ENCODE measurements around the gene CAMSAP2. TPM values are rescaled to one million over a fixed set of nuclear protein-coding genes. Genes with fewer than 3 reads are reported as not detected.

CAMSAP2 gene
- total and polyA plus RNA-seq, 2 donors (not counting 3 experiments of a cell fraction or from before 2014, with no cell fraction given), result 6.7 to 45.5 TPM

GRCh38 chr1:200724064-200724463, 14.6 kb upstream of the CAMSAP2 start:
- H3K27ac ChIP-seq (ENCODE audit: insufficient read depth, low read depth, low read length), result no peak overlapping the region
- peaks cover 0 to 3% of the 10 kb centered on the region in 2 experiments for H3K27me3 ChIP-seq (ENCODE audit: control insufficient read depth in 2 of 2, insufficient read depth in 2 of 2, low read length in 2 of 2)
- TF ChIP-seq POLR2A (IDR thresholded peaks at IDR 0.05; ENCODE audit: low read depth, low read length), result no peak
- no peak for TF ChIP-seq EZH2 (IDR thresholded peaks at IDR 0.05; ENCODE audit: borderline replicate concordance, low read depth, low read length, severe bottlenecking)
- TF ChIP-seq CTCF (IDR thresholded peaks at IDR 0.05; ENCODE audit: extremely low read depth in 1 of 2, insufficient read depth in 1 of 2, low read depth in 1 of 2, low read length in 2 of 2), result no peak
- TF ChIP-seq FOS (IDR thresholded peaks at IDR 0.05; ENCODE audit: borderline replicate concordance, insufficient read depth, low read length), result no peak
- no peak for TF ChIP-seq POLR2AphosphoS5 (IDR thresholded peaks at IDR 0.05; ENCODE audit: insufficient read depth, low read depth, low read length)
- TF ChIP-seq, protein P1, sequence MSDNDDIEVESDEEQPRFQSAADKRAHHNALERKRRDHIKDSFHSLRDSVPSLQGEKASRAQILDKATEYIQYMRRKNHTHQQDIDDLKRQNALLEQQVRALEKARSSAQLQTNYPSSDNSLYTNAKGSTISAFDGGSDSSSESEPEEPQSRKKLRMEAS (IDR thresholded peaks at IDR 0.05; ENCODE audit: insufficient read depth, insufficient read length), result no peak
- TF ChIP-seq MYC (IDR thresholded peaks at IDR 0.05; ENCODE audit: low read depth, low read length), result no peak
- TF ChIP-seq GATA2 (IDR thresholded peaks at IDR 0.05; ENCODE audit: insufficient read depth, insufficient read length, low read depth, low read length), result no peak
- no peak for TF ChIP-seq JUN (IDR thresholded peaks at IDR 0.05; ENCODE audit: borderline replicate concordance, insufficient read depth, insufficient read length, low read depth)
- H3K4me2 ChIP-seq (ENCODE audit: insufficient read depth, low read length), result no peak overlapping the region
- POLR2A ChIA-PET, result no interaction called here
- no peaks in the 10 kb centered on the region for H3K79me2 ChIP-seq (ENCODE audit: control insufficient read depth, insufficient read depth, low read length)
- dilution Hi-C loops (cut with MboI; ENCODE audit: extremely low pct_ligation_motif_present, low sequenced_read_pairs) (no loop called here), intact Hi-C loops (cut with micrococcal nuclease) (no loop called here)
- no peaks in the 10 kb centered on the region for H4K20me1 ChIP-seq (replicated peaks; ENCODE audit: control insufficient read depth, extremely low read depth, insufficient read depth, low read length)
- FAIRE-seq (no peak), DNase-seq (ENCODE audit: low read depth, low spot score) (no peak)
- H3K4me1 ChIP-seq (ENCODE audit: control insufficient read depth, extremely low read depth, insufficient read depth, low read length), result no peaks in the 10 kb centered on the region
- no TSS peak for BruUV-seq (replicated peaks)
- no peak overlapping the region for H2AFZ ChIP-seq (ENCODE audit: low read depth, low read length)
- CTCF ChIA-PET, result no interaction called here
- H3K4me3 ChIP-seq (replicated peaks in 1 of 3; ENCODE audit: insufficient read depth in 1 of 3, low read depth in 1 of 3, low read length in 3 of 3), result no peak overlapping the region
- no peaks in the 10 kb centered on the region for H3K36me3 ChIP-seq (ENCODE audit: control insufficient read depth in 2 of 2, extremely low read depth in 1 of 2, insufficient read depth in 2 of 2, low read length in 2 of 2)
- no peaks in the 10 kb centered on the region for H3K9me1 ChIP-seq (replicated peaks; ENCODE audit: control insufficient read depth, extremely low read depth, insufficient read depth, low read length)
- H3K9ac ChIP-seq (replicated peaks; ENCODE audit: extremely low read depth, insufficient read depth, low read length), result no peak overlapping the region
- H3K9me3 ChIP-seq (replicated peaks; ENCODE audit: control insufficient read depth, insufficient read depth, low read length), result no peaks in the 10 kb centered on the region

Data from endothelial cell of umbilical vein (primary cell).